ENCODE results near the gene EAF1.

- TF ChIP-seq EZH2 (IDR thresholded peaks at IDR 0.05; ENCODE audit: low read length, missing control alignments) (no peak), CTCF (conservative IDR thresholded peaks at IDR 0.05 in 1 of 2, IDR thresholded peaks at IDR 0.05 in 1 of 2; ENCODE audit: low read depth in 1 of 2, low read length in 2 of 2) (no peak)
Observed at GRCh38 chr3:15438983-15439382, 11.6 kb downstream of the EAF1 start.
